ENCODE data around the gene FASN.

FASN gene

GRCh38 chr17:82118168-82118814, 20.3 kb upstream of the FASN start:
- no peak overlapping the region for H3K4me3 ChIP-seq (ENCODE audit: low read depth, low read length)

GRCh38 chr17:82117139-82118090, 19.4 kb upstream of the FASN start:
- no peak overlapping the region for H3K4me3 ChIP-seq (ENCODE audit: low read depth, low read length)

GRCh38 chr17:82116246-82116645, 18.2 kb upstream of the FASN start:
- H3K4me3 ChIP-seq (ENCODE audit: low read depth, low read length) = no peak overlapping the region

- no peak overlapping the region for H3K4me3 ChIP-seq (ENCODE audit: low read depth, low read length)
Measured at GRCh38 chr17:82114872-82115271, 16.8 kb upstream of the FASN start.

- no peak overlapping the region for H3K4me3 ChIP-seq (ENCODE audit: low read depth, low read length)
Measured at GRCh38 chr17:82114447-82114846, 16.4 kb upstream of the FASN start.

GRCh38 chr17:82113941-82114340, 15.9 kb upstream of the FASN start:
- H3K4me3 ChIP-seq (ENCODE audit: low read depth, low read length) = no peak overlapping the region

GRCh38 chr17:82113422-82113821, 15.4 kb upstream of the FASN start:
- H3K4me3 ChIP-seq (ENCODE audit: low read depth, low read length) = no peak overlapping the region

- no peak overlapping the region for H3K4me3 ChIP-seq (ENCODE audit: low read depth, low read length)
Measured at GRCh38 chr17:82112914-82113311, 14.9 kb upstream of the FASN start.

- H3K4me3 ChIP-seq (ENCODE audit: low read depth, low read length) = no peak overlapping the region
Measured at GRCh38 chr17:82112181-82112913, 14.3 kb upstream of the FASN start.

GRCh38 chr17:82110298-82110697, 12.3 kb upstream of the FASN start:
- H3K4me3 ChIP-seq (ENCODE audit: low read depth, low read length) = no peak overlapping the region

- no peak overlapping the region for H3K4me3 ChIP-seq (ENCODE audit: low read depth, low read length)
Measured at GRCh38 chr17:82108961-82109475, 11.0 kb upstream of the FASN start.

GRCh38 chr17:82108496-82108945, 10.5 kb upstream of the FASN start:
- no peak overlapping the region for H3K4me3 ChIP-seq (ENCODE audit: low read depth, low read length)

GRCh38 chr17:82108038-82108437, 10.0 kb upstream of the FASN start:
- H3K4me3 ChIP-seq (ENCODE audit: low read depth, low read length) = no peak overlapping the region

- no peak overlapping the region for H3K4me3 ChIP-seq (ENCODE audit: low read depth, low read length)
Measured at GRCh38 chr17:82107341-82107860, 9.4 kb upstream of the FASN start.

GRCh38 chr17:82106688-82107305, 8.8 kb upstream of the FASN start:
- H3K4me3 ChIP-seq (ENCODE audit: low read depth, low read length) = no peak overlapping the region

- H3K4me3 ChIP-seq (ENCODE audit: low read depth, low read length) = no peak overlapping the region
Measured at GRCh38 chr17:82105882-82106687, 8.0 kb upstream of the FASN start.

- no peak overlapping the region for H3K4me3 ChIP-seq (ENCODE audit: low read depth, low read length)
Measured at GRCh38 chr17:82105417-82105881, 7.4 kb upstream of the FASN start.

GRCh38 chr17:82104797-82105416, 6.9 kb upstream of the FASN start:
- no peak overlapping the region for H3K4me3 ChIP-seq (ENCODE audit: low read depth, low read length)
